A549 (cell line): ENCODE results near the gene PKDREJ. TPM values are rescaled to one million over a fixed set of nuclear protein-coding genes. Genes with fewer than 3 reads are reported as not detected.

Experiments used
- ATAC-seq, 2 experiments: fragments of 200-7000 bp in 1 of 2; fragments of >200 bp in 1 of 2; cut with Nextera tagmentation in 1 of 2; cut with Tn5 transposase in 1 of 2; 3 replicates each; pipeline versions ENCODE4 v1.8.0 to v1.9.1; 2018 to 2020; ENCODE audit warnings: mild to moderate bottlenecking in 1 of 2, moderate library complexity in 1 of 2
- CTCF ChIA-PET: fragments of 300-600 bp; sonication (Branson Sonifier 250); formaldehyde crosslinking; extraction: SDS; loops from one replicate; lab custom pipeline; 2021; ENCODE audit warnings: antibody characterized with exemption, inconsistent platforms; lab: Yijun Ruan, JAX
- POLR2A ChIA-PET: fragments of 350-600 bp; formaldehyde crosslinking; extraction: SDS; loops from one replicate; lab custom pipeline; 2021; ENCODE audit warnings: antibody characterized with exemption, inconsistent platforms; lab: Yijun Ruan, JAX
- DNase-seq, 2 experiments: peaks; one replicate each; pipeline versions ENCODE4 v3.0.0 to v3.0.0-alpha.2; 2011 to 2016; ENCODE audit warnings: low read depth in 1 of 2, low spot score in 1 of 2
- FAIRE-seq: peaks from 2 replicates; lab custom pipeline; 2011; peaks lifted over from hg19 to GRCh38; lab: Jason Lieb, UNC
- H3K27ac ChIP-seq, 2 experiments: fragments of >200 bp; sonication (Bioruptor Twin); formaldehyde crosslinking; 3 replicates each; pipeline ENCODE4 v1.5.1; 2016 to 2017
- H3K4me1 ChIP-seq: fragments of >200 bp; sonication (Bioruptor Twin); formaldehyde crosslinking; 3 replicates; pipeline ENCODE4 v1.6.1; 2016
- H3K4me2 ChIP-seq: fragments of >200 bp; sonication (Bioruptor Twin); formaldehyde crosslinking; 3 replicates; pipeline ENCODE4 v1.6.1; 2016
- H3K4me3 ChIP-seq: fragments of >200 bp; sonication (Bioruptor Twin); formaldehyde crosslinking; 3 replicates; pipeline ENCODE4 v1.5.1; 2016
- H3K9me3 ChIP-seq: fragments of >200 bp; sonication (Bioruptor Twin); formaldehyde crosslinking; 3 replicates; pipeline ENCODE4 v1.6.1; 2016
- CBX8 ChIP-seq: fragments of 200-600 bp; sonication (generic); IDR thresholded peaks from 2 replicates; pipeline ENCODE4 v1.6.1; 2016
- CEBPB ChIP-seq, 2 experiments: fragments of >200 bp in 1 of 2; sonication (Bioruptor Twin) in 1 of 2; formaldehyde crosslinking in 1 of 2; IDR thresholded peaks; 2 replicates each; pipeline ENCODE4 v1.6.1; 2012 to 2016
- CHD2 ChIP-seq: fragments of 150-350 bp; IDR thresholded peaks from 2 replicates; pipeline ENCODE4 v1.6.1; 2014; ENCODE audit warnings: low read length; ENCODE audit not compliant: partially characterized antibody
- FOSL2 ChIP-seq, 2 experiments: fragments of 450-650 bp in 1 of 2; fragments of >200 bp in 1 of 2; sonication (Bioruptor Twin) in 1 of 2; formaldehyde crosslinking; IDR thresholded peaks; 2 replicates each; pipeline versions ENCODE4 v1.5.0 to v1.6.1; 2016 to 2020; ENCODE audit warnings: mild to moderate bottlenecking in 1 of 2, moderate library complexity in 1 of 2
- GATA3 ChIP-seq: IDR thresholded peaks from 2 replicates; pipeline ENCODE4 v1.6.1; 2012; ENCODE audit warnings: borderline replicate concordance
- HOXA7 ChIP-seq: fragments of 250-450 bp; sonication (Bioruptor Pico); IDR thresholded peaks from 2 replicates; pipeline ENCODE4 v1.5.0; 2020; ENCODE audit warnings: mild to moderate bottlenecking, moderate library complexity
- HOXB13 ChIP-seq: fragments of 250-450 bp; sonication (Bioruptor Pico); IDR thresholded peaks from 2 replicates; pipeline ENCODE4 v1.5.0; 2020; ENCODE audit warnings: low read depth, mild to moderate bottlenecking, moderate library complexity
- HOXB5 ChIP-seq: fragments of 250-450 bp; sonication (Bioruptor Pico); IDR thresholded peaks from 2 replicates; pipeline ENCODE4 v1.5.0; 2020; ENCODE audit warnings: mild to moderate bottlenecking, moderate library complexity
- MYC ChIP-seq: IDR thresholded peaks from 2 replicates; pipeline ENCODE4 v1.6.1; 2012; ENCODE audit warnings: mild to moderate bottlenecking, inconsistent platforms, low read length, improper control_type of control experiment, borderline replicate concordance
- NFE2L2 ChIP-seq: fragments of 150-350 bp; conservative IDR thresholded peaks from 2 replicates; pipeline ENCODE4 v1.6.1; 2014; ENCODE audit warnings: low read length
- POLR2A ChIP-seq: IDR thresholded peaks from 2 replicates; pipeline ENCODE4 v1.6.1; 2012; ENCODE audit warnings: mild to moderate bottlenecking, low read length
- RARB ChIP-seq: fragments of 250-450 bp; sonication (Bioruptor Pico); IDR thresholded peaks from 2 replicates; pipeline ENCODE4 v1.8.0; 2021; ENCODE audit warnings: mild to moderate bottlenecking, moderate library complexity
- RCOR1 ChIP-seq: fragments of 150-350 bp; IDR thresholded peaks from 2 replicates; pipeline ENCODE4 v1.6.1; 2014; ENCODE audit warnings: antibody characterized with exemption, low read length, low read depth
- SMC3 ChIP-seq: fragments of >200 bp; sonication (Bioruptor Twin); formaldehyde crosslinking; IDR thresholded peaks from 3 replicates; pipeline ENCODE4 v1.6.1; 2018; ENCODE audit warnings: inconsistent platforms
- TP53 ChIP-seq: fragments of 250-450 bp; sonication (Bioruptor Pico); IDR thresholded peaks from 2 replicates; pipeline ENCODE4 v1.5.0; 2021; ENCODE audit warnings: mild to moderate bottlenecking, moderate library complexity
- ZC3H11A ChIP-seq: fragments of 450-650 bp; IDR thresholded peaks from 2 replicates; pipeline ENCODE4 v1.6.1; 2014; ENCODE audit warnings: antibody characterized with exemption, mild to moderate bottlenecking
- WGBS: methylation state at CpG from one replicate; pipeline ENCODE4 v1.1.6; 2017; ENCODE audit errors: missing lambda C conversion rate; 5-methylcytosine and 5-hydroxymethylcytosine counted together
- polyA plus RNA-seq, 4 experiments: library from polyadenylated mRNA; depleted of rRNA in 3 of 4; stranded (reverse); fragments of >200 nt; fragmentation: RNase III in 1 of 4; extraction: RNeasy Plus Mini Kit Qiagen cat#74134 plus additional on column Dnase treatment in 1 of 4; gene quantifications; 2 replicates in 3 of 4; 3 replicates in 1 of 4; pipeline ENCODE4 v1.2.3, GENCODE V29; 2011 to 2017
- TF ChIP-seq, protein P1 (sequence below): fragments of 250-450 bp; sonication (Bioruptor Pico); IDR thresholded peaks from 2 replicates; pipeline ENCODE4 v1.5.0; 2021; ENCODE audit warnings: mild to moderate bottlenecking, moderate library complexity, borderline replicate concordance
- TF ChIP-seq, protein P2 (sequence below): fragments of 150-350 bp; IDR thresholded peaks from 2 replicates; pipeline ENCODE4 v1.6.1; 2014; ENCODE audit warnings: low read depth, mild to moderate bottlenecking, low read length
- TF ChIP-seq, protein P3 (sequence below): fragments of 250-450 bp; sonication (Bioruptor Pico); IDR thresholded peaks from 2 replicates; pipeline ENCODE4 v1.5.0; 2020; ENCODE audit warnings: low read depth, mild to moderate bottlenecking, moderate library complexity
- TF ChIP-seq, protein P4 (sequence below): fragments of >200 bp; sonication (Bioruptor Twin); formaldehyde crosslinking; IDR thresholded peaks from 3 replicates; pipeline ENCODE4 v1.6.1; 2016
- TF ChIP-seq, protein P5 (sequence below): fragments of 200-600 bp; sonication (generic); IDR thresholded peaks from 2 replicates; pipeline ENCODE4 v1.6.1; 2016; ENCODE audit warnings: antibody characterized with exemption, mild to moderate bottlenecking, moderate library complexity

The PKDREJ gene
- polyA plus RNA-seq, 2 of the 4 experiments (the other 2 are of a cell fraction): not detected

DNA sequence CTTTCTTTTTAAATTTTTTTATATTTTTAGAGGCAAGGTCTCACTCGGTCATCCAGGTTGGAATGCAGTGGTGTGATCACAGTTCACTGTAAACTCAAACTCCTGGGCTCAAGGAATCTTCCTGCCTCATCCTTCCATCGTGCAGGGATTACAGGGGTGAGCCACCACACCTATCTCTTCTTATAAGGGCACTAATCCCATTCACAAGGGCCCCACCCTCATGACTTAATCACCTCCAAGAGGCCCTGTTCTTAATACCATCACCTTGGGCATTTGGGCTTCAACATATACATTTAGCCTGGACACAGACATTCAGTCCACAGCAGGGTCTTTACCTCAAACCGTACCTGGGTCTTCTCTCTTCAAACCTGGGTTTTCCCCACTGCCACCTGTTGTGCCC, 29.0 kb upstream of the PKDREJ start:
- WGBS: 86% methylated on average over 3 of the region's 3 CpGs
- DNase-seq (no peak), ATAC-seq (no peak), FAIRE-seq (no peak)
- H3K4me3 ChIP-seq: no peak overlapping the region
- H3K4me1 ChIP-seq: peaks cover 7% of the 10 kb centered on the region; the same call in 2 of the 3 replicates
- ChIA-PET POLR2A (no interaction called here), CTCF (no interaction called here)
- no peak overlapping the region for H3K27ac ChIP-seq
- no peak overlapping the region for H3K4me2 ChIP-seq
- TF ChIP-seq GATA3: no peak
- no peak for TF ChIP-seq MYC
- H3K9me3 ChIP-seq: no peaks in the 10 kb centered on the region

DNA sequence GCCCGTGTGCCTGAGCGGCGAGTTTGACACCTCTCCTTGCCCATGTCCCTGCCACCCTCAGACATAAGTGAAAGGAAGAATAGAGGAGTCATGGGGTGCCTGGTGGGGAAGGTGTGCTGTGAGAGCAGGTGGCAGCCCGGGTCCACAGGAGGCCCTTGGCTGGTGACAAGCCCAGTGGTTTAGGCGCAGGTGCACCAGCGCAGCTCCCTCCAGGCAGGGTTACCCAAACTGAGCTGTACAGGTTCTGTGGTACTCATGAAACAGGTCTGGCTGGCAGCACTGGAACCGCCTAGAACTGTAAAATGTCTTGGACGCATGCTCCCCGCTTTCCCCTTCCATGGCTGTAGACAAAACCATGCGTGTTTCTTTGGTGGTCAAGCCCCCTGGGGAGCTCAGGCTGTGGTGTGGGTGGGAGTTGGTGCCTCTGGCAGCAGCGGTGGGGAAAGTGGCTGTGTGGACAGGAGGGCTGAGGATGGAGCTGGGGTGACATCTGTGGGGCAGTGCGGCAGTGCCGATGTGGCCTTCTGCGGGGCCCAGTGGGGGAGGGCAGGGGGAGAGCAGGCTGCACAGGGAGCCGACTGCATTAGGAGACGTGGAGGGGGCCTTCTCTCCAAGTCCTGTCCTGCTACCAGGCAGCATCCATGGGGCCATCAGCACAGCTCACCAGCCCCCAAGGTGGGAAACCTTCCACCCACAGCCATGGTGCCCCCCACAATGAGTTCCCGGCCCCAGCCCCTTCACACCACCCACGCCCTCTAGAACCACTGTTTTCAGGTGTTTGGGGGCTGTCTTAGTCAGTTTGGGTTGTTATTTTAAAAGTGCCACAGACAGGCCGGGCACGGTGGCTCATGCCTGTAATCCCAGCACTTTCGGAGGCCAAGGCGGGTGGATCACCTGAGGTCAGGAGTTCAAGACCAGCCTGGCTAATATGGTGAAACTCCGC, 28.0 kb upstream of the PKDREJ start:
- ATAC-seq (no peak), FAIRE-seq (no peak), DNase-seq (no peak)
- POLR2A ChIA-PET: no interaction called here
- H3K27ac ChIP-seq: no peak overlapping the region
- peaks cover 7% of the 10 kb centered on the region; the same call in 2 of the 3 replicates for H3K4me1 ChIP-seq
- no peak overlapping the region for H3K4me2 ChIP-seq
- WGBS: 92% methylated on average over 19 of the region's 23 CpGs
- no peak for TF ChIP-seq HOXB13 (CRISPR knock-in tag)
- no peak for TF ChIP-seq FOSL2 (IDR thresholded peaks at IDR 0.05)
- TF ChIP-seq FOSL2 (CRISPR knock-in tag; IDR thresholded peaks at IDR 0.05): no peak
- TF ChIP-seq CEBPB (IDR thresholded peaks at IDR 0.05): no peak
- no peak for TF ChIP-seq CHD2
- no peak for TF ChIP-seq POLR2A
- TF ChIP-seq RCOR1: no peak
- no peak for TF ChIP-seq HOXA7 (CRISPR knock-in tag)
- TF ChIP-seq, protein P1, sequence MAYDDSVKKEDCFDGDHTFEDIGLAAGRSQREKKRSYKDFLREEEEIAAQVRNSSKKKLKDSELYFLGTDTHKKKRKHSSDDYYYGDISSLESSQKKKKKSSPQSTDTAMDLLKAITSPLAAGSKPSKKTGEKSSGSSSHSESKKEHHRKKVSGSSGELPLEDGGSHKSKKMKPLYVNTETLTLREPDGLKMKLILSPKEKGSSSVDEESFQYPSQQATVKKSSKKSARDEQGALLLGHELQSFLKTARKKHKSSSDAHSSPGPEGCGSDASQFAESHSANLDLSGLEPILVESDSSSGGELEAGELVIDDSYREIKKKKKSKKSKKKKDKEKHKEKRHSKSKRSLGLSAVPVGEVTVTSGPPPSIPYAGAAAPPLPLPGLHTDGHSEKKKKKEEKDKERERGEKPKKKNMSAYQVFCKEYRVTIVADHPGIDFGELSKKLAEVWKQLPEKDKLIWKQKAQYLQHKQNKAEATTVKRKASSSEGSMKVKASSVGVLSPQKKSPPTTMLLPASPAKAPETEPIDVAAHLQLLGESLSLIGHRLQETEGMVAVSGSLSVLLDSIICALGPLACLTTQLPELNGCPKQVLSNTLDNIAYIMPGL (CRISPR knock-in tag): no peak
- CTCF ChIA-PET: interaction anchor here (1.7 kb wide), 1 partner anchor 169 kb away, joined by 6 read pairs; no protein-coding TSS in a partner anchor
- no peak overlapping the region for H3K4me3 ChIP-seq
- no peaks in the 10 kb centered on the region for H3K9me3 ChIP-seq

DNA sequence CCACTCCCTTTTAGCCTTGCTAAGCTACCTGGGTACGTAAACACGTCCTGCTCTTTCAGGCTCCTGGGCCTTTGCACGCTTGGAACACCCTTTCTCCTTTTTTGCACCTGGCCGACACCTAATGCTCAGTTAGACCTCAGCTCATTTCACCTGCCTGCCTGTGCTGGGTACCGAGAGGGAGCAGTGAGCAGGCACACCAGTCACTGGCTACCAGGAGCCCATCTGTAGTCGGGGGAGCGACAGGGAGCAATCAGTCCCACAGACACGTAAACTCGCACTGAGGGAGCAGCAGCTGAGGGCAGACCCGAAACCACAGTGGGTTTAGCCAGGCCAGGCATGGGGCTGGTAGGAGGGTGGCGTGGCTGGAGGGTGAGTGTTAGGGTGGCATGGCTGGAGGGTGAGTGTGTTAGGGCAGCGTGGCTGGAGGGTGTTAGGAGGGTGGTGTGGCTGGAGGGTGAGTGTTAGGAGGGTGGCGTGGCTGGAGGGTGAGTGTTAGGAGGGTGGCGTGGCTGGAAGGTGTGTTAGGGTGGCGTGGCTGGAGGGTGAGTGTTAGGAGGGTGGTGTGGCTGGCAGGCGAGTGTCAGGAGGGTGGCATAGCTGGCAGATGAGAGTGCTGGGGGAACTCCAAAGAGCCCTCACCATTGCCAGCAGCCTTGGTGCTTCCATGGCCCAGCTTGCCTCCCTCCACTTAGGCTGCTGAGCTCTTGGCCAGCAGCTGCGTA, 27.1 kb upstream of the PKDREJ start:
- no peaks in the 10 kb centered on the region for H3K4me1 ChIP-seq
- TF ChIP-seq HOXB5 (CRISPR knock-in tag): no peak
- TF ChIP-seq, protein P2, sequence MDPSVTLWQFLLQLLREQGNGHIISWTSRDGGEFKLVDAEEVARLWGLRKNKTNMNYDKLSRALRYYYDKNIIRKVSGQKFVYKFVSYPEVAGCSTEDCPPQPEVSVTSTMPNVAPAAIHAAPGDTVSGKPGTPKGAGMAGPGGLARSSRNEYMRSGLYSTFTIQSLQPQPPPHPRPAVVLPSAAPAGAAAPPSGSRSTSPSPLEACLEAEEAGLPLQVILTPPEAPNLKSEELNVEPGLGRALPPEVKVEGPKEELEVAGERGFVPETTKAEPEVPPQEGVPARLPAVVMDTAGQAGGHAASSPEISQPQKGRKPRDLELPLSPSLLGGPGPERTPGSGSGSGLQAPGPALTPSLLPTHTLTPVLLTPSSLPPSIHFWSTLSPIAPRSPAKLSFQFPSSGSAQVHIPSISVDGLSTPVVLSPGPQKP: no peak
- TF ChIP-seq NFE2L2: no peak
- no peak for TF ChIP-seq SMC3
- TF ChIP-seq, protein P3, sequence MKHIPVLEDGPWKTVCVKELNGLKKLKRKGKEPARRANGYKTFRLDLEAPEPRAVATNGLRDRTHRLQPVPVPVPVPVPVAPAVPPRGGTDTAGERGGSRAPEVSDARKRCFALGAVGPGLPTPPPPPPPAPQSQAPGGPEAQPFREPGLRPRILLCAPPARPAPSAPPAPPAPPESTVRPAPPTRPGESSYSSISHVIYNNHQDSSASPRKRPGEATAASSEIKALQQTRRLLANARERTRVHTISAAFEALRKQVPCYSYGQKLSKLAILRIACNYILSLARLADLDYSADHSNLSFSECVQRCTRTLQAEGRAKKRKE (CRISPR knock-in tag): no peak
- TF ChIP-seq TP53: no peak
- no peak for TF ChIP-seq CBX8
- no peak for TF ChIP-seq ZC3H11A
- TF ChIP-seq, protein P4, sequence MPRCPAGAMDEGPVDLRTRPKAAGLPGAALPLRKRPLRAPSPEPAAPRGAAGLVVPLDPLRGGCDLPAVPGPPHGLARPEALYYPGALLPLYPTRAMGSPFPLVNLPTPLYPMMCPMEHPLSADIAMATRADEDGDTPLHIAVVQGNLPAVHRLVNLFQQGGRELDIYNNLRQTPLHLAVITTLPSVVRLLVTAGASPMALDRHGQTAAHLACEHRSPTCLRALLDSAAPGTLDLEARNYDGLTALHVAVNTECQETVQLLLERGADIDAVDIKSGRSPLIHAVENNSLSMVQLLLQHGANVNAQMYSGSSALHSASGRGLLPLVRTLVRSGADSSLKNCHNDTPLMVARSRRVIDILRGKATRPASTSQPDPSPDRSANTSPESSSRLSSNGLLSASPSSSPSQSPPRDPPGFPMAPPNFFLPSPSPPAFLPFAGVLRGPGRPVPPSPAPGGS: no peak
- no peak for TF ChIP-seq HOXA7 (CRISPR knock-in tag)
- TF ChIP-seq RARB (CRISPR knock-in tag): no peak
- TF ChIP-seq, protein P5, sequence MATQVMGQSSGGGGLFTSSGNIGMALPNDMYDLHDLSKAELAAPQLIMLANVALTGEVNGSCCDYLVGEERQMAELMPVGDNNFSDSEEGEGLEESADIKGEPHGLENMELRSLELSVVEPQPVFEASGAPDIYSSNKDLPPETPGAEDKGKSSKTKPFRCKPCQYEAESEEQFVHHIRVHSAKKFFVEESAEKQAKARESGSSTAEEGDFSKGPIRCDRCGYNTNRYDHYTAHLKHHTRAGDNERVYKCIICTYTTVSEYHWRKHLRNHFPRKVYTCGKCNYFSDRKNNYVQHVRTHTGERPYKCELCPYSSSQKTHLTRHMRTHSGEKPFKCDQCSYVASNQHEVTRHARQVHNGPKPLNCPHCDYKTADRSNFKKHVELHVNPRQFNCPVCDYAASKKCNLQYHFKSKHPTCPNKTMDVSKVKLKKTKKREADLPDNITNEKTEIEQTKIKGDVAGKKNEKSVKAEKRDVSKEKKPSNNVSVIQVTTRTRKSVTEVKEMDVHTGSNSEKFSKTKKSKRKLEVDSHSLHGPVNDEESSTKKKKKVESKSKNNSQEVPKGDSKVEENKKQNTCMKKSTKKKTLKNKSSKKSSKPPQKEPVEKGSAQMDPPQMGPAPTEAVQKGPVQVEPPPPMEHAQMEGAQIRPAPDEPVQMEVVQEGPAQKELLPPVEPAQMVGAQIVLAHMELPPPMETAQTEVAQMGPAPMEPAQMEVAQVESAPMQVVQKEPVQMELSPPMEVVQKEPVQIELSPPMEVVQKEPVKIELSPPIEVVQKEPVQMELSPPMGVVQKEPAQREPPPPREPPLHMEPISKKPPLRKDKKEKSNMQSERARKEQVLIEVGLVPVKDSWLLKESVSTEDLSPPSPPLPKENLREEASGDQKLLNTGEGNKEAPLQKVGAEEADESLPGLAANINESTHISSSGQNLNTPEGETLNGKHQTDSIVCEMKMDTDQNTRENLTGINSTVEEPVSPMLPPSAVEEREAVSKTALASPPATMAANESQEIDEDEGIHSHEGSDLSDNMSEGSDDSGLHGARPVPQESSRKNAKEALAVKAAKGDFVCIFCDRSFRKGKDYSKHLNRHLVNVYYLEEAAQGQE: no peak
- ATAC-seq (no peak), DNase-seq (no peak), FAIRE-seq (no peak)
- POLR2A ChIA-PET: interaction anchor here (0.6 kb wide), 1 partner anchor 373 kb away, joined by 6 read pairs; no protein-coding TSS in a partner anchor
- no peak overlapping the region for H3K4me3 ChIP-seq
- no peak overlapping the region for H3K4me2 ChIP-seq
- WGBS: 92% methylated on average over 13 of the region's 17 CpGs
- H3K27ac ChIP-seq: no peak overlapping the region
- no peaks in the 10 kb centered on the region for H3K9me3 ChIP-seq
- CTCF ChIA-PET: interaction anchor here (0.6 to 1.7 kb wide), 3 partner anchors 21 to 168 kb away, joined by 3 to 6 read pairs (median 3); no protein-coding TSS in a partner anchor
